Gastrocnemius medialis (tissue), 4 donors: ENCODE results near the gene VPS26C.

Source experiments
- CTCF ChIP-seq, 5 experiments: fragments of 450-650 bp in 3 of 5; fragments of 200-600 bp in 2 of 5; sonication (generic) in 2 of 5; IDR thresholded peaks in 4 of 5; conservative IDR thresholded peaks in 1 of 5; 1 replicate in 4 of 5; 2 replicates in 1 of 5; pipeline ENCODE4 v1.5.1; 2016 to 2019; ENCODE audit warnings: antibody characterized with exemption in 5 of 5, mild to moderate bottlenecking in 3 of 5, moderate library complexity in 3 of 5
- POLR2A ChIP-seq, 2 donors: fragments of 450-650 bp; IDR thresholded peaks; one replicate each; pipeline ENCODE4 v1.6.1; 2017; ENCODE audit warnings: antibody characterized with exemption in 2 of 2, mild to moderate bottlenecking in 2 of 2, moderate library complexity in 2 of 2

GRCh38 chr21:37253991-37254390, 13.1 kb downstream of the VPS26C start:
- no peak for TF ChIP-seq CTCF (IDR thresholded peaks at IDR 0.05 in 4 of 5, conservative IDR thresholded peaks at IDR 0.05 in 1 of 5)
- no peak for TF ChIP-seq POLR2A (IDR thresholded peaks at IDR 0.05)
